PC-3 (cell line): ENCODE results near the gene KRT2.

Source experiments
- CTCF ChIP-seq: fragments of 300-600 bp; sonication (generic); conservative IDR thresholded peaks from 2 replicates; pipeline ENCODE4 v1.5.1; 2017; ENCODE audit warnings: antibody characterized with exemption, low read depth, mild to moderate bottlenecking, low read length
- EZH2phosphoT487 ChIP-seq: fragments of 300-600 bp; sonication (generic); IDR thresholded peaks from 2 replicates; pipeline ENCODE4 v1.6.1; 2018; ENCODE audit warnings: mild to moderate bottlenecking, antibody characterized with exemption, low read length, borderline replicate concordance

- TF ChIP-seq CTCF (no peak), EZH2phosphoT487 (no peak)
Measured at GRCh38 chr12:52618216-52618615, 33.8 kb downstream of the KRT2 start, which contains the start of gene KRT73.
